ENCODE measurements around the gene FBXL2. TPM values are rescaled to one million over a fixed set of nuclear protein-coding genes. Genes with fewer than 3 reads are reported as not detected.

FBXL2 gene
- total and polyA plus RNA-seq, 12 donors: 5.9 to 25.5 (median 9.1) TPM

DNA sequence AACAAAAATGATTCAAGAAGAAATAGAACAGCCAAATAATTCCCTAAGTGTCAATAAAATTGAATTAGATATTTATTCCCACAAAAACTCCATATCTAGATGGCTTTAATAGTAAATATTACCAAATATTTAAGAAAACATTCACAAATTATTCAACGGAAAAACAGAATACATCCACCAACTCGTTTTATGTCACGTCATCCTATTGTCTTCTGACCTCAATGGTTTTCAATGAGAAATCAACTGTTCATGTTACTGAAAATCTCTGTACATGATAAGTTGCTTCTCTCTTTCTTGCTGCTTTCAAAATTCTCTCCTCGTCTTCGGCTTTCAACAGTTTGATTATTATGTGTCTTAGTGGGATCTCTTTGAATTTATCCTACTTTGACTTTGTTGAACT is 17.1 kb upstream of the FBXL2 start:
- intact Hi-C loops (cut with DNase I): no loop called here

DNA sequence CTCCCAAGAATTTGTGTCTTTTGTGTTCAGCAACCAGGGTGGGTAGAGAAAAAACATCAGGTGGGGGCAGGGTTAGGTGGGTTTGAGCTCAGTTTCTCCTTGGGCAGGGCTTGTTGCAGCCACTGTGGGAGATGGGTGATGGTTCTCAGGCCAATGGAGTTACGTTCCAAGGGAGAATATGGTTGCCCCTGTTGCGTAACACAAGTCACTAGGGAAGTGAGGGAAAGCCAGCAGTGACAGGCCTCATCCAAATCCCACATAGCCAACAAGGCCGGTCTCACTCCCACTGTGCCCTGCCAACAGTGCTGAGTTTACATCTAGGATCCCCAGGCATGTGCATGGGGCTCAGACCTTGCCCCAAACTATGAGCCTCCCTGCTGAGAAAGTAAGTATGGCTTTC is 7.9 kb upstream of the FBXL2 start:
- H3K27ac ChIP-seq: no peak overlapping the region
- H3K4me3 ChIP-seq: no peak overlapping the region
- 84 to 92% (median 89%) methylated on average over 2 to 3 of the region's 3 CpGs for WGBS, 4 donors
- intact Hi-C loops (cut with DNase I): no loop called here
- no peak for DNase-seq
- no peaks in the 10 kb centered on the region for H3K4me1 ChIP-seq (replicated peaks in 1 of 2)
- H3K36me3 ChIP-seq (replicated peaks in 1 of 2): no peaks in the 10 kb centered on the region
- H3K27me3 ChIP-seq: no peaks in the 10 kb centered on the region
- H3K9me3 ChIP-seq (replicated peaks in 1 of 3): peaks cover 0 to 3% (median 0%) of the 10 kb centered on the region in 3 donors
- TF ChIP-seq POLR2A (IDR thresholded peaks at IDR 0.05): no peak
- TF ChIP-seq, protein P1, sequence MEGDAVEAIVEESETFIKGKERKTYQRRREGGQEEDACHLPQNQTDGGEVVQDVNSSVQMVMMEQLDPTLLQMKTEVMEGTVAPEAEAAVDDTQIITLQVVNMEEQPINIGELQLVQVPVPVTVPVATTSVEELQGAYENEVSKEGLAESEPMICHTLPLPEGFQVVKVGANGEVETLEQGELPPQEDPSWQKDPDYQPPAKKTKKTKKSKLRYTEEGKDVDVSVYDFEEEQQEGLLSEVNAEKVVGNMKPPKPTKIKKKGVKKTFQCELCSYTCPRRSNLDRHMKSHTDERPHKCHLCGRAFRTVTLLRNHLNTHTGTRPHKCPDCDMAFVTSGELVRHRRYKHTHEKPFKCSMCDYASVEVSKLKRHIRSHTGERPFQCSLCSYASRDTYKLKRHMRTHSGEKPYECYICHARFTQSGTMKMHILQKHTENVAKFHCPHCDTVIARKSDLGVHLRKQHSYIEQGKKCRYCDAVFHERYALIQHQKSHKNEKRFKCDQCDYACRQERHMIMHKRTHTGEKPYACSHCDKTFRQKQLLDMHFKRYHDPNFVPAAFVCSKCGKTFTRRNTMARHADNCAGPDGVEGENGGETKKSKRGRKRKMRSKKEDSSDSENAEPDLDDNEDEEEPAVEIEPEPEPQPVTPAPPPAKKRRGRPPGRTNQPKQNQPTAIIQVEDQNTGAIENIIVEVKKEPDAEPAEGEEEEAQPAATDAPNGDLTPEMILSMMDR (IDR thresholded peaks at IDR 0.05): no peak

More for the DNA sequence above, 17.1 kb upstream of the FBXL2 start:
- TF ChIP-seq, protein P1 (IDR thresholded peaks at IDR 0.05): no peak
- no peak for TF ChIP-seq POLR2A (IDR thresholded peaks at IDR 0.05)
- H3K27ac ChIP-seq: no peak overlapping the region
- DNase-seq: no peak
- H3K9me3 ChIP-seq (replicated peaks in 1 of 3): peaks cover 0 to 5% (median 0%) of the 10 kb centered on the region in 3 donors
- WGBS, 4 donors: 82 to 88% (median 84%) methylated on average over 5 of the region's 5 CpGs
- no peaks in the 10 kb centered on the region for H3K27me3 ChIP-seq
- no peaks in the 10 kb centered on the region for H3K4me1 ChIP-seq (replicated peaks in 1 of 2)
- H3K36me3 ChIP-seq (replicated peaks in 1 of 2): no peaks in the 10 kb centered on the region
- H3K4me3 ChIP-seq: no peak overlapping the region

DNA sequence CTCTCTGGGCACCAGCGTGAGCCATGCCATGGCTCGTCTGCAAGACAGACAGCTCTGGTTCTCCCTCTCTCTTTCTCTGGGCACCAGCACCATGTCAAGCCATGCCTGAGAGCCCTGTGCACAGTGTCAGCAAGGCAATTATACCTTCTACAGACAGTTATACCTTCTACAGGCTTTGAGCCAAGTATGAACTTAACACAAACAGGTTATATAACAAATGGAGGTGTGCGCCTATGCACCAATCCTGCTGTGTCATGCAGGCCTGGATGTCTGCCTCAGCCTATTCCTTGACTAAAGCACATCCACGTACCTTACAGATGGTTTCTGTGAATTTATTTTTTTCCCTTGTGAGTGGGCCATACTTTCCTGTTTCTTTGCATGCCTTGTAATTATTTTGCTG is 5.9 kb upstream of the FBXL2 start:
- Histone ChIP-seq H3K4me3 (no peak overlapping the region), H3K27me3 (no peaks in the 10 kb centered on the region), H3K36me3 (replicated peaks in 1 of 2) (no peaks in the 10 kb centered on the region), H3K9me3 (replicated peaks in 1 of 3) (no peaks in the 10 kb centered on the region), H3K4me1 (replicated peaks in 1 of 2) (no peaks in the 10 kb centered on the region), H3K27ac (no peak overlapping the region)
- TF ChIP-seq, protein P1 (IDR thresholded peaks at IDR 0.05): no peak
- TF ChIP-seq POLR2A (IDR thresholded peaks at IDR 0.05): no peak
- intact Hi-C loops (cut with DNase I): no loop called here
- no peak for DNase-seq
- WGBS, 4 donors: 80 to 88% (median 84%) methylated on average over 3 to 4 of the region's 4 CpGs

DNA sequence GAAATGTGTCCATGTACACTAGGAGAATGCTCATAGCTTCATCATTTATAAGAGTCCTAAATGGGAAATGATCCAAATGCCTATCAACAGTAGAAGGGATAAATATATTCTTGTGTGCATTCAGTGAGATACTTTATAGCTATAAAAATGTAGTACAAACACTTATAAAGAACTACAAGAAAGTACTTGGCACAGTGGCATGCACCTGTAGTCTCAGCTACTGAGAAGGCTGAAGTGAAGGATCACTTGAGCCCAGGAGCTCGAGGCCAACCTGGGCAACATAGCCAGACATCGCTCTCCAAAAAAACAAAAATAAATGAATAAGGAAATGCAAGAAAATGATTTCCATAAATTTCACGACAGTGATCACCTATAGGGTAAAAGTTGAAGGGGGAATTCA is 3.6 kb upstream of the FBXL2 start:
- H3K4me1 ChIP-seq (replicated peaks in 1 of 2): peaks cover 4 to 12% of the 10 kb centered on the region in 2 donors
- TF ChIP-seq, protein P1 (IDR thresholded peaks at IDR 0.05): no peak
- no peak overlapping the region for H3K4me3 ChIP-seq
- no peak for DNase-seq
- no peaks in the 10 kb centered on the region for H3K9me3 ChIP-seq (replicated peaks in 1 of 3)
- no peaks in the 10 kb centered on the region for H3K36me3 ChIP-seq (replicated peaks in 1 of 2)
- WGBS, 4 donors: 81 to 87% (median 85%) methylated on average over 3 of the region's 3 CpGs
- intact Hi-C loops (cut with DNase I): no loop called here
- no peak overlapping the region for H3K27ac ChIP-seq
- no peaks in the 10 kb centered on the region for H3K27me3 ChIP-seq
